ENCODE data around the gene CCDC122. TPM values are rescaled to one million over a fixed set of nuclear protein-coding genes. Genes with fewer than 3 reads are reported as not detected.

Gene CCDC122
- total and polyA plus RNA-seq, 10 of the 15 experiments (the other 5 are each of a cell fraction or from before 2014, with no cell fraction given), result 1.0 to 4.5 (median 2.9) TPM; not detected in 1

- TF ChIP-seq ZBTB40 (IDR thresholded peaks at IDR 0.05; ENCODE audit: borderline replicate concordance) (no peak), SP1 (IDR thresholded peaks at IDR 0.05; ENCODE audit: low read depth, low read length) (no peak), YY1 (IDR thresholded peaks at IDR 0.05; ENCODE audit: low read depth, low read length) (no peak), FOXK2 (IDR thresholded peaks at IDR 0.05) (no peak)
These were observed 63.1 kb downstream of the CCDC122 start (continued) for GRCh38 chr13:43816401-43816889.

- H3K4me2 ChIP-seq (ENCODE audit: control insufficient read depth, insufficient read depth), result no peak overlapping the region
These were observed 64.3 kb downstream of the CCDC122 start for GRCh38 chr13:43815204-43815603.

More at GRCh38 chr13:43815204-43815603, 64.3 kb downstream of the CCDC122 start:
- no peak for ATAC-seq
- Histone ChIP-seq H3K27me3 (replicated peaks in 1 of 2; ENCODE audit: control insufficient read depth in 2 of 2, insufficient read depth in 2 of 2, low read length in 1 of 2) (no peaks in the 10 kb centered on the region; a peak in 1 of 4 replicates), H3K4me1 (ENCODE audit: control insufficient read depth, insufficient read depth, low read length) (no peaks in the 10 kb centered on the region), H3K27ac (ENCODE audit: control insufficient read depth, insufficient read depth) (no peak overlapping the region), H3K79me2 (ENCODE audit: control insufficient read depth, insufficient read depth, low read length) (no peaks in the 10 kb centered on the region), H3K9me3 (replicated peaks; ENCODE audit: control insufficient read depth, insufficient read depth, low read length) (no peaks in the 10 kb centered on the region), H2AFZ (ENCODE audit: control insufficient read depth, low read depth, low read length) (no peak overlapping the region), H3K9ac (ENCODE audit: control insufficient read depth, insufficient read depth, low read length) (no peak overlapping the region), H3K4me3 (no peak overlapping the region), H4K20me1 (ENCODE audit: control insufficient read depth, insufficient read depth) (no peaks in the 10 kb centered on the region), H3K36me3 (ENCODE audit: control insufficient read depth in 2 of 2, insufficient read depth in 2 of 2, low read length in 1 of 2) (no peaks in the 10 kb centered on the region)
- ChIA-PET POLR2A (no interaction called here), RAD21 (ENCODE audit: unreplicated experiment) (no interaction called here), SMC1A (ENCODE audit: uncharacterized antibody, unreplicated experiment) (interaction anchor here (0.6 kb wide), 1 partner anchor 587 kb away, joined by 3 read pairs; no protein-coding TSS in a partner anchor), CTCF (interaction anchor here (2.6 kb wide), 1 partner anchor 10 kb away, joined by 15 read pairs; no protein-coding TSS in a partner anchor)
- TF ChIP-seq GABPA (IDR thresholded peaks at IDR 0.05; ENCODE audit: low read depth) (no peak), NBN (IDR thresholded peaks at IDR 0.05) (no peak), TBL1XR1 (IDR thresholded peaks at IDR 0.05; ENCODE audit: low read depth, low read length) (no peak)
- intact Hi-C loops (cut with micrococcal nuclease; ENCODE audit: unreplicated experiment), result no loop called here
- DNase-seq (ENCODE audit: low read depth, low spot score), result no peak
- no TSS peak for BruUV-seq (replicated peaks)
- FAIRE-seq, result no peak
- 12% methylated on average over 2 of the region's 2 CpGs for WGBS (ENCODE audit: insufficient coverage, insufficient replicate concordance, low lambda C conversion rate, missing lambda C conversion rate)
- in situ Hi-C loops (cut with MboI), result no loop called here
